H9 (cell line): ENCODE data around the gene DCST1. TPM values are rescaled to one million over a fixed set of nuclear protein-coding genes. Genes with fewer than 3 reads are reported as not detected.
A peak's percentile ranks its signal among the peaks of the same experiment; 100 is the strongest.

Source experiments
- DNase-seq: peaks from one replicate; pipeline ENCODE4 v3.0.0-alpha.2; 2017
- H2AFZ ChIP-seq: one replicate; pipeline ENCODE4 v1.6.1; 2013; ENCODE audit warnings: mild to moderate bottlenecking, low read length, control low read depth, moderate library complexity
- H2AK5ac ChIP-seq: 2 replicates; pipeline ENCODE4 v1.6.1; 2013; ENCODE audit warnings: low read length, control low read depth, mixed read lengths; ENCODE audit not compliant: insufficient read length
- H2BK120ac ChIP-seq: one replicate; pipeline ENCODE4 v1.6.1; 2013; ENCODE audit warnings: low read depth, mild to moderate bottlenecking, low read length, control low read depth, inconsistent platforms; ENCODE audit not compliant: poor library complexity, severe bottlenecking
- H2BK12ac ChIP-seq: 2 replicates; pipeline ENCODE4 v1.6.1; 2013; ENCODE audit warnings: low read length, control low read depth, mixed read lengths, low read depth; ENCODE audit not compliant: insufficient read length
- H2BK15ac ChIP-seq: 2 replicates; pipeline ENCODE4 v1.6.1; 2013; ENCODE audit warnings: low read depth, low read length, control low read depth
- H2BK20ac ChIP-seq: one replicate; pipeline ENCODE4 v1.6.1; 2013; ENCODE audit warnings: low read depth, mild to moderate bottlenecking, low read length, control low read depth, inconsistent platforms; ENCODE audit not compliant: poor library complexity, severe bottlenecking
- H2BK5ac ChIP-seq: 2 replicates; pipeline ENCODE4 v1.6.1; 2013; ENCODE audit warnings: low read length, control low read depth, mixed read lengths; ENCODE audit not compliant: insufficient read length
- H3K14ac ChIP-seq: 2 replicates; pipeline ENCODE4 v1.6.1; 2013; ENCODE audit warnings: low read length, control low read depth; ENCODE audit not compliant: insufficient read depth
- H3K18ac ChIP-seq: 2 replicates; pipeline ENCODE4 v1.6.1; 2013; ENCODE audit warnings: low read depth, mild to moderate bottlenecking, mixed read lengths, low read length, control low read depth; ENCODE audit not compliant: insufficient read length
- H3K23ac ChIP-seq: 2 replicates; pipeline ENCODE4 v1.6.1; 2013; ENCODE audit warnings: low read length, control low read depth, mixed read lengths, low read depth; ENCODE audit not compliant: insufficient read length
- H3K23me2 ChIP-seq: 2 replicates; pipeline ENCODE4 v1.6.1; 2013; ENCODE audit warnings: low read depth, mild to moderate bottlenecking, mixed read lengths, low read length, control low read depth; ENCODE audit not compliant: insufficient read length, poor library complexity, severe bottlenecking
- H3K27ac ChIP-seq: 2 replicates; pipeline ENCODE4 v1.5.1; 2013; ENCODE audit warnings: low read length, control low read depth, mixed read lengths, low read depth; ENCODE audit not compliant: insufficient read length
- H3K27me3 ChIP-seq: 2 replicates; pipeline ENCODE4 v1.6.1; 2013; ENCODE audit warnings: low read length, control low read depth, inconsistent platforms; ENCODE audit not compliant: insufficient read depth
- H3K4ac ChIP-seq: 2 replicates; pipeline ENCODE4 v1.6.1; 2013; ENCODE audit warnings: low read depth, mild to moderate bottlenecking, control low read depth, inconsistent platforms, low read length, moderate library complexity
- H3K4me1 ChIP-seq: 2 replicates; pipeline ENCODE4 v1.6.1; 2013; ENCODE audit warnings: low read length, control low read depth, inconsistent platforms; ENCODE audit not compliant: insufficient read depth
- H3K4me2 ChIP-seq: 2 replicates; pipeline ENCODE4 v1.6.1; 2013; ENCODE audit warnings: low read length, control low read depth, mixed read lengths; ENCODE audit not compliant: insufficient read length, insufficient read depth
- H3K56ac ChIP-seq: 2 replicates; pipeline ENCODE4 v1.6.1; 2013; ENCODE audit warnings: low read depth, mild to moderate bottlenecking, mixed read lengths, low read length, control low read depth; ENCODE audit not compliant: insufficient read length
- H3K79me1 ChIP-seq: 2 replicates; pipeline ENCODE4 v1.6.1; 2013; ENCODE audit warnings: low read depth, mild to moderate bottlenecking, moderate library complexity, low read length, control low read depth, inconsistent platforms; ENCODE audit not compliant: insufficient read depth, poor library complexity, severe bottlenecking
- H3K79me2 ChIP-seq: 2 replicates; pipeline ENCODE4 v1.6.1; 2013; ENCODE audit warnings: low read length, control low read depth, inconsistent platforms; ENCODE audit not compliant: insufficient read depth
- H3K9ac ChIP-seq: 2 replicates; pipeline ENCODE4 v1.6.1; 2013; ENCODE audit warnings: low read length, control low read depth, mixed read lengths; ENCODE audit not compliant: insufficient read length; ENCODE audit errors: extremely low read depth
- H3K9me3 ChIP-seq: one replicate; pipeline ENCODE4 v1.6.1; 2013; ENCODE audit warnings: low read depth, low read length, inconsistent platforms; ENCODE audit not compliant: control insufficient read depth
- H3T11ph ChIP-seq: one replicate; pipeline ENCODE4 v1.6.1; 2013; ENCODE audit warnings: mild to moderate bottlenecking, low read length, control low read depth, inconsistent platforms
- H4K20me1 ChIP-seq: one replicate; pipeline ENCODE4 v1.6.1; 2013; ENCODE audit not compliant: control insufficient read depth, insufficient read length, insufficient read depth
- H4K5ac ChIP-seq: 2 replicates; pipeline ENCODE4 v1.6.1; 2013; ENCODE audit warnings: low read depth, mild to moderate bottlenecking, mixed read lengths, low read length, control low read depth; ENCODE audit not compliant: insufficient read length
- H4K8ac ChIP-seq: replicated peaks from 2 replicates; pipeline ENCODE4 v1.6.1; 2013; ENCODE audit warnings: low read length, control low read depth, mixed read lengths, low read depth; ENCODE audit not compliant: insufficient read length
- H4K91ac ChIP-seq: 2 replicates; pipeline ENCODE4 v1.6.1; 2013; ENCODE audit warnings: low read depth, mild to moderate bottlenecking, moderate library complexity, mixed read lengths, low read length, control low read depth; ENCODE audit not compliant: insufficient read length
- H3K27ac Mint-ChIP-seq, 3 experiments: 2 replicates in 2 of 3; 3 replicates in 1 of 3; pipeline ENCODE4 v1.8.0; 2020 to 2021; ENCODE audit warnings: mixed read lengths in 3 of 3, mild to moderate bottlenecking in 1 of 3, moderate library complexity in 1 of 3
- H3K27me3 Mint-ChIP-seq: 2 replicates; pipeline ENCODE4 v1.8.0; 2021; ENCODE audit warnings: low read depth, mild to moderate bottlenecking, moderate library complexity, mixed read lengths
- H3K36me3 Mint-ChIP-seq, 3 experiments: 2 replicates in 2 of 3; 3 replicates in 1 of 3; pipeline ENCODE4 v1.8.0; 2020 to 2021; ENCODE audit warnings: low read depth in 3 of 3, mixed read lengths in 3 of 3; ENCODE audit not compliant: insufficient read depth in 1 of 3
- H3K4me1 Mint-ChIP-seq, 2 experiments: 2 replicates each; pipeline ENCODE4 v1.8.0; 2020; ENCODE audit warnings: mixed read lengths in 2 of 2
- H3K4me3 Mint-ChIP-seq, 2 experiments: 2 replicates in 1 of 2; 3 replicates in 1 of 2; pipeline ENCODE4 v1.8.0; 2020 to 2021; ENCODE audit warnings: mild to moderate bottlenecking in 2 of 2, mixed read lengths in 2 of 2, moderate library complexity in 1 of 2
- H3K9me3 Mint-ChIP-seq, 2 experiments: 2 replicates in 1 of 2; 3 replicates in 1 of 2; pipeline ENCODE4 v1.8.0; 2020; ENCODE audit warnings: mild to moderate bottlenecking in 2 of 2, mixed read lengths in 2 of 2, moderate library complexity in 1 of 2
- WGBS: extraction: QIAGEN DNeasy Blood & Tissue Kit; methylation state at CpG from one replicate; pipeline ENCODE4 v1.1.7; 2013; ENCODE audit warnings: missing lambda C conversion rate, low lambda C conversion rate, mixed read lengths; ENCODE audit not compliant: insufficient read length; ENCODE audit errors: extremely low coverage; 5-methylcytosine and 5-hydroxymethylcytosine counted together
- total RNA-seq: library from RNA; stranded (reverse); gene quantifications from 2 replicates; pipeline ENCODE4 v1.2.1, GENCODE V29; 2021
- TF ChIP-seq, protein P1 (sequence below): fragments of 200-600 bp; sonication (generic); conservative IDR thresholded peaks from 3 replicates; pipeline ENCODE4 v1.8.0; 2021; ENCODE audit warnings: antibody characterized with exemption, mild to moderate bottlenecking

Gene DCST1
- total RNA-seq, 1 experiment from 2014 or later = not detected

DNA sequence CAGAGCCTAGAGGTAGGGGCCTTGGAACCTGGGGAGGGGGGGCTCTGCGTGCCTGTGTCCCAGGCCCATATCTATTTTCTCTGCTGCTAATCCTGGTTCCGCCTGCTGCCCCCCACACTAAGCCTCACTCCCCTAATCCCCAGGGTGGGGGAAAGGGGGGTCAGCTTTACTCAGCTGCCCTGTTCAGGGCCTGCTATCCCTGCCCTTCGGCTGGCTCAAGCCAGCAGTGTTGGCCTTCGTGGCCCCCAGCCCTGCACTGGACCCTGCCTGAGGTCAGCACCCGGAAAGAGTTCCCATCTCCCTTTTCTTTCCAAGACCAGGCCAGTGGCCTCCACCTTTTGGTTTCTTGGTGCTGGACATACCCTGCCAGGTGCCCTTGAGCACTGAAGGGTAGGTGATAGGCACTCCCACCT lies 22.6 kb upstream of the DCST1 start:
- Histone ChIP-seq H3K4ac (no peak overlapping the region), H3K79me1 (no peaks in the 10 kb centered on the region), H3K4me2 (no peak overlapping the region), H3K4me1 (peaks cover 3% of the 10 kb centered on the region; the same call in 1 of the 2 replicates), H3K9me3 (no peaks in the 10 kb centered on the region), H3K18ac (no peak overlapping the region), H3K14ac (no peak overlapping the region), H2BK20ac (no peak overlapping the region), H3K23ac (no peak overlapping the region), H3T11ph (no peak overlapping the region), H3K56ac (no peak overlapping the region), H4K91ac (no peak overlapping the region), H3K23me2 (no peaks in the 10 kb centered on the region), H2AK5ac (no peak overlapping the region), H2BK15ac (no peak overlapping the region), H3K27ac (no peak overlapping the region), H2BK120ac (no peak overlapping the region), H3K9ac (no peak overlapping the region), H2AFZ (no peak overlapping the region), H4K5ac (no peak overlapping the region), H3K79me2 (no peaks in the 10 kb centered on the region; the same call in 1 of the 2 replicates), H4K8ac (no peak overlapping the region), H4K20me1 (no peaks in the 10 kb centered on the region), H2BK5ac (no peak overlapping the region), H3K27me3 (no peaks in the 10 kb centered on the region), H2BK12ac (no peak overlapping the region)
- H3K36me3 Mint-ChIP-seq = peaks cover 8 to 26% (median 12%) of the 10 kb centered on the region in 3 experiments; a peak in 6 of 7 replicates
- no peak overlapping the region for H3K4me3 Mint-ChIP-seq
- TF ChIP-seq, protein P1, sequence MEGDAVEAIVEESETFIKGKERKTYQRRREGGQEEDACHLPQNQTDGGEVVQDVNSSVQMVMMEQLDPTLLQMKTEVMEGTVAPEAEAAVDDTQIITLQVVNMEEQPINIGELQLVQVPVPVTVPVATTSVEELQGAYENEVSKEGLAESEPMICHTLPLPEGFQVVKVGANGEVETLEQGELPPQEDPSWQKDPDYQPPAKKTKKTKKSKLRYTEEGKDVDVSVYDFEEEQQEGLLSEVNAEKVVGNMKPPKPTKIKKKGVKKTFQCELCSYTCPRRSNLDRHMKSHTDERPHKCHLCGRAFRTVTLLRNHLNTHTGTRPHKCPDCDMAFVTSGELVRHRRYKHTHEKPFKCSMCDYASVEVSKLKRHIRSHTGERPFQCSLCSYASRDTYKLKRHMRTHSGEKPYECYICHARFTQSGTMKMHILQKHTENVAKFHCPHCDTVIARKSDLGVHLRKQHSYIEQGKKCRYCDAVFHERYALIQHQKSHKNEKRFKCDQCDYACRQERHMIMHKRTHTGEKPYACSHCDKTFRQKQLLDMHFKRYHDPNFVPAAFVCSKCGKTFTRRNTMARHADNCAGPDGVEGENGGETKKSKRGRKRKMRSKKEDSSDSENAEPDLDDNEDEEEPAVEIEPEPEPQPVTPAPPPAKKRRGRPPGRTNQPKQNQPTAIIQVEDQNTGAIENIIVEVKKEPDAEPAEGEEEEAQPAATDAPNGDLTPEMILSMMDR = no peak
- no peaks in the 10 kb centered on the region; a peak in 2 of 5 replicates for H3K9me3 Mint-ChIP-seq
- H3K27me3 Mint-ChIP-seq = no peaks in the 10 kb centered on the region
- no peak for DNase-seq
- peaks cover 38 to 60% of the 10 kb centered on the region in 2 experiments for H3K4me1 Mint-ChIP-seq
- WGBS = no CpG with 5 or more reads among the region's 5 CpGs
- peak overlapping the region in 1 of 3 experiments; percentile 48; a peak in 1 of 7 replicates for H3K27ac Mint-ChIP-seq
